ENCODE results near the gene PCK2. TPM values are rescaled to one million over a fixed set of nuclear protein-coding genes. Genes with fewer than 3 reads are reported as not detected.

The PCK2 gene
- total RNA-seq, 2 experiments from 2014 or later, result 49.6 to 54.9 TPM

GRCh38 chr14:24087004-24087403, 7.1 kb upstream of the PCK2 start:
- ChIA-PET POLR2A (interaction anchor here (0.6 kb wide), 1 partner anchor 31 kb away, joined by 4 read pairs; no protein-coding TSS in a partner anchor), CTCF (interaction anchor here (1.5 to 2.3 kb wide), 2 partner anchors 21 to 29 kb away, joined by 7 to 21 read pairs; no protein-coding TSS in a partner anchor)
- ATAC-seq (no peak), DNase-seq (no peak)
- Mint-ChIP-seq H3K27ac (no peak overlapping the region), H3K27me3 (ENCODE audit: low read depth) (no peaks in the 10 kb centered on the region), H3K36me3 (ENCODE audit: low read depth) (no peaks in the 10 kb centered on the region), H3K4me1 (ENCODE audit: low read depth) (peaks cover 16% of the 10 kb centered on the region), H3K4me3 (no peak overlapping the region), H3K9me3 (ENCODE audit: insufficient read depth) (no peaks in the 10 kb centered on the region)

- H3K36me3 Mint-ChIP-seq (ENCODE audit: low read depth), result no peaks in the 10 kb centered on the region
- ChIA-PET POLR2A (interaction anchor here (0.7 kb wide), 1 partner anchor 28 kb away, joined by 3 read pairs; no protein-coding TSS in a partner anchor), CTCF (interaction anchor here (10.4 to 11.8 kb wide), 2 partner anchors 18 to 31 kb away, joined by 213 to 315 read pairs; no protein-coding TSS in a partner anchor)
- ATAC-seq (no peak), DNase-seq (no peak)
- no peaks in the 10 kb centered on the region for H3K9me3 Mint-ChIP-seq (ENCODE audit: insufficient read depth)
- H3K4me1 Mint-ChIP-seq (ENCODE audit: low read depth), result peaks cover 19% of the 10 kb centered on the region
- H3K27me3 Mint-ChIP-seq (ENCODE audit: low read depth), result no peaks in the 10 kb centered on the region
- no peak overlapping the region for H3K27ac Mint-ChIP-seq
- H3K4me3 Mint-ChIP-seq, result no peak overlapping the region
Measured at GRCh38 chr14:24088095-24088494, 6.0 kb upstream of the PCK2 start.

GRCh38 chr14:24089890-24090289, 4.2 kb upstream of the PCK2 start:
- peaks cover 3% of the 10 kb centered on the region for H3K36me3 Mint-ChIP-seq (ENCODE audit: low read depth)
- H3K27ac Mint-ChIP-seq, result no peak overlapping the region
- H3K4me1 Mint-ChIP-seq (ENCODE audit: low read depth), result peaks cover 29% of the 10 kb centered on the region
- H3K4me3 Mint-ChIP-seq, result no peak overlapping the region
- ChIA-PET POLR2A (interaction anchor here (1.0 to 1.5 kb wide), 3 partner anchors 8 to 17 kb away, joined by 3 read pairs; no protein-coding TSS in a partner anchor), CTCF (interaction anchor here (1.0 to 11.8 kb wide), 20 partner anchors 9 to 210 kb away, joined by 3 to 315 read pairs (median 9); partner anchors contain the start of genes CARMIL3, DCAF11, DHRS1 and IRF9)
- no peaks in the 10 kb centered on the region for H3K9me3 Mint-ChIP-seq (ENCODE audit: insufficient read depth)
- ATAC-seq (no peak), DNase-seq (no peak)
- no peaks in the 10 kb centered on the region for H3K27me3 Mint-ChIP-seq (ENCODE audit: low read depth)

DNA sequence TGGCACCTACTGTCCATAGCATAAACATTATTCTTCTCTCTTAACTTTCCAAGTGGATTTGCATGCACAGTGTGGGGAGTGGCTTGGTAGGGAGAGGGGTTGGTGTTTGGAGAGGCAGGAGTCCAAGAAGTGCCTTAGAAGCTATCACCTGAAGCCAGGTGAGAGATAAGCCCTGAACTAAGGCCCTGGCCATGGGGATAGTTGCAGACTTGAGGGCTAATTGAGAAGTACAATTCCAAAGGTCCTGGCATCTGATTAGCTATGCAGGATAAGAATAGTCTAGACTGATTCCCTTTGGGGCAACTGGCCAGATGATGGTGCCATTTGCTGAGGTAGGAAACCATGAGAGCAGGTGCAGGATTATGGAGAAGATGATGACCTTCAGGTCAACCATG, 2.0 kb upstream of the PCK2 start:
- Mint-ChIP-seq H3K27ac (peak overlapping the region; percentile 62), H3K4me1 (ENCODE audit: low read depth) (peaks cover 42% of the 10 kb centered on the region), H3K9me3 (ENCODE audit: insufficient read depth) (no peaks in the 10 kb centered on the region), H3K36me3 (ENCODE audit: low read depth) (peaks cover 19% of the 10 kb centered on the region), H3K4me3 (no peak overlapping the region), H3K27me3 (ENCODE audit: low read depth) (no peaks in the 10 kb centered on the region)
- ChIA-PET POLR2A (interaction anchor here (1.9 to 6.4 kb wide), 5 partner anchors 11 to 70 kb away, joined by 11 to 89 read pairs (median 30); partner anchors contain the start of genes DCAF11, IRF9 and NRL), CTCF (interaction anchor here (0.8 to 11.8 kb wide), 12 partner anchors 8 to 69 kb away, joined by 3 to 315 read pairs (median 8); partner anchors contain the start of genes DCAF11, IRF9 and NRL)
- ATAC-seq (no peak), DNase-seq (no peak)

- H3K27ac Mint-ChIP-seq, result peak overlapping the region; percentile 99
- no peaks in the 10 kb centered on the region for H3K9me3 Mint-ChIP-seq (ENCODE audit: insufficient read depth)
Measured at GRCh38 chr14:24092505-24093206, 1.5 kb upstream of the PCK2 start.

GRCh38 chr14:24093207-24093900, 757 bp upstream of the PCK2 start:
- CTCF ChIA-PET, result interaction anchor here (0.6 to 11.8 kb wide), 10 partner anchors 9 to 338 kb away, joined by 3 to 315 read pairs (median 6); partner anchors contain the start of genes DCAF11, IRF9 and NRL
- DNase-seq, result no peak
- H3K9me3 Mint-ChIP-seq (ENCODE audit: insufficient read depth), result no peaks in the 10 kb centered on the region
- peak overlapping the region; percentile 100 for H3K4me3 Mint-ChIP-seq
- POLR2A ChIA-PET, result interaction anchor here (1.2 to 6.4 kb wide), 10 partner anchors 12 to 95 kb away, joined by 3 to 89 read pairs (median 20); partner anchors contain the start of genes DCAF11, IPO4, IRF9 and NRL
- peaks cover 42% of the 10 kb centered on the region for H3K4me1 Mint-ChIP-seq (ENCODE audit: low read depth)
- peak overlapping the region; percentile 99 for H3K27ac Mint-ChIP-seq
- no peak for ATAC-seq
- no peaks in the 10 kb centered on the region for H3K27me3 Mint-ChIP-seq (ENCODE audit: low read depth)
- peaks cover 23% of the 10 kb centered on the region for H3K36me3 Mint-ChIP-seq (ENCODE audit: low read depth)

More at GRCh38 chr14:24092505-24093206, 1.5 kb upstream of the PCK2 start:
- CTCF ChIA-PET, result interaction anchor here (0.8 to 11.8 kb wide), 10 partner anchors 8 to 69 kb away, joined by 3 to 315 read pairs (median 6); partner anchors contain the start of genes DCAF11, IRF9 and NRL
- Mint-ChIP-seq H3K4me1 (ENCODE audit: low read depth) (peaks cover 42% of the 10 kb centered on the region), H3K4me3 (peak overlapping the region; percentile 100), H3K27me3 (ENCODE audit: low read depth) (no peaks in the 10 kb centered on the region), H3K36me3 (ENCODE audit: low read depth) (peaks cover 19% of the 10 kb centered on the region)
- POLR2A ChIA-PET, result interaction anchor here (1.9 to 6.4 kb wide), 5 partner anchors 11 to 69 kb away, joined by 11 to 89 read pairs (median 30); partner anchors contain the start of genes DCAF11, IRF9 and NRL
- ATAC-seq (no peak), DNase-seq (no peak)

DNA sequence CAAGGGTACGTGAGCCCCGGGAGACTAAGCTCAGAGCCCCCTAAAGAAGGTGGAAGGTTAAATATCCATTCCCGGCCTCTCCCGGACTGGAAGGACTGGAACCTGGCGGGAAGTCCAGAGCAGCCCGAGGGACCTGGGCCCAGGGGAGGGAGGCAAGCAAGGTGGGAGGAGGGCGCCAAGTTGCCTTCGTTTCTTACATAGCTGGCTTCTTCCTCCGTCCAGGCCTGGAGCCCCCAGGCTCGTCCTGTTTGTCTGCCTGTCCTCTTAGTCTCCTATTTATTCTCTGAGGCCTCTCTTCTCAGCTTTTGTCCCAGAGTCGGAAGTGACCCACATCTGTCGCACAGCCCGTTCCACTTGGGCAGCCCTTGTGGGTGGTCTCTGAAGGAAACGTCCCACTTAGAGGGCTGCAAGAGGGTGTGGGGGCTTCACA, 745 bp downstream of the PCK2 start:
- peaks cover 34% of the 10 kb centered on the region for H3K36me3 Mint-ChIP-seq (ENCODE audit: low read depth)
- H3K4me1 Mint-ChIP-seq (ENCODE audit: low read depth), result peaks cover 38% of the 10 kb centered on the region
- CTCF ChIA-PET, result interaction anchor here (0.7 to 11.8 kb wide), 15 partner anchors 10 to 337 kb away, joined by 3 to 315 read pairs (median 6); partner anchors contain the start of genes CARMIL3, DCAF11, IRF9 and NRL
- H3K9me3 Mint-ChIP-seq (ENCODE audit: insufficient read depth), result no peaks in the 10 kb centered on the region
- H3K4me3 Mint-ChIP-seq, result peak overlapping the region; percentile 100
- H3K27me3 Mint-ChIP-seq (ENCODE audit: low read depth), result no peaks in the 10 kb centered on the region
- peak; percentile 3 for ATAC-seq
- peak overlapping the region; percentile 99 for H3K27ac Mint-ChIP-seq
- POLR2A ChIA-PET, result interaction anchor here (0.6 to 6.4 kb wide), 18 partner anchors 10 to 485 kb away, joined by 3 to 89 read pairs (median 6); partner anchors contain the start of genes CARMIL3, DCAF11, EMC9 and IRF9
- DNase-seq, result peak; percentile 32

GRCh38 chr14:24095271-24096068, 1.4 kb downstream of the PCK2 start:
- peaks cover 37% of the 10 kb centered on the region for H3K36me3 Mint-ChIP-seq (ENCODE audit: low read depth)
- H3K27me3 Mint-ChIP-seq (ENCODE audit: low read depth), result no peaks in the 10 kb centered on the region
- ChIA-PET POLR2A (interaction anchor here (0.6 to 6.4 kb wide), 17 partner anchors 11 to 485 kb away, joined by 3 to 89 read pairs (median 7); partner anchors contain the start of genes CARMIL3, DCAF11, EMC9 and IRF9), CTCF (interaction anchor here (0.7 to 11.8 kb wide), 14 partner anchors 10 to 336 kb away, joined by 3 to 315 read pairs (median 6); partner anchors contain the start of genes CARMIL3, DCAF11, IRF9 and NRL)
- peak overlapping the region; percentile 100 for H3K4me3 Mint-ChIP-seq
- H3K9me3 Mint-ChIP-seq (ENCODE audit: insufficient read depth), result no peaks in the 10 kb centered on the region
- peak overlapping the region; percentile 99 for H3K27ac Mint-ChIP-seq
- peaks cover 35% of the 10 kb centered on the region for H3K4me1 Mint-ChIP-seq (ENCODE audit: low read depth)
- ATAC-seq (peak; percentile 18), DNase-seq (peak; percentile 72)

- Mint-ChIP-seq H3K9me3 (ENCODE audit: insufficient read depth) (no peaks in the 10 kb centered on the region), H3K27ac (peak overlapping the region; percentile 70), H3K4me1 (ENCODE audit: low read depth) (peaks cover 32% of the 10 kb centered on the region), H3K27me3 (ENCODE audit: low read depth) (no peaks in the 10 kb centered on the region), H3K36me3 (ENCODE audit: low read depth) (peaks cover 44% of the 10 kb centered on the region), H3K4me3 (peak overlapping the region; percentile 44)
- ATAC-seq (no peak), DNase-seq (no peak)
- POLR2A ChIA-PET, result interaction anchor here (2.5 to 6.4 kb wide), 3 partner anchors 11 to 18 kb away, joined by 9 to 89 read pairs (median 41); partner anchors contain the start of genes DCAF11 and NRL
- CTCF ChIA-PET, result interaction anchor here (1.3 to 11.8 kb wide), 4 partner anchors 10 to 65 kb away, joined by 3 to 315 read pairs (median 116); partner anchors contain the start of genes EMC9 and IRF9
Measured at GRCh38 chr14:24096545-24097181, 2.6 kb downstream of the PCK2 start.
